Liver (tissue), 9 donors: ENCODE data around the gene FNDC10. TPM values are rescaled to one million over a fixed set of nuclear protein-coding genes. Genes with fewer than 3 reads are reported as not detected.

Experiments
- DNase-seq: peaks from one replicate; pipeline ENCODE4 v3.0.0-alpha.2; 2017; ENCODE audit warnings: low spot score
- H3K27ac ChIP-seq, 2 donors: one replicate each; pipeline ENCODE4 v1.7.0; 2013; ENCODE audit warnings: inconsistent platforms in 2 of 2, low read length in 2 of 2, control low read depth in 1 of 2, low read depth in 1 of 2, mild to moderate bottlenecking in 1 of 2
- H3K27me3 ChIP-seq, 4 donors: one replicate each; pipeline versions ENCODE4 v1.6.1 to v1.7.0; 2013; ENCODE audit warnings: low read length in 3 of 4, inconsistent platforms in 1 of 4, mild to moderate bottlenecking in 1 of 4, moderate library complexity in 1 of 4; ENCODE audit not compliant: control insufficient read depth in 4 of 4, insufficient read depth in 4 of 4
- H3K36me3 ChIP-seq, 4 donors: one replicate each; pipeline versions ENCODE4 v1.6.1 to v1.7.0; 2013; ENCODE audit warnings: low read length in 3 of 4, mild to moderate bottlenecking in 3 of 4, low read depth in 1 of 4, moderate library complexity in 1 of 4; ENCODE audit not compliant: control insufficient read depth in 4 of 4, insufficient read depth in 3 of 4
- H3K4me1 ChIP-seq, 4 donors: one replicate each; pipeline versions ENCODE4 v1.6.1 to v1.7.0; 2013; ENCODE audit warnings: low read length in 3 of 4, mild to moderate bottlenecking in 3 of 4, moderate library complexity in 1 of 4; ENCODE audit not compliant: control insufficient read depth in 4 of 4, insufficient read depth in 4 of 4
- H3K4me3 ChIP-seq, 3 donors: one replicate each; pipeline versions ENCODE4 v1.6.1 to v1.7.0; 2013; ENCODE audit warnings: low read length in 3 of 3, control low read depth in 1 of 3, low read depth in 1 of 3, mild to moderate bottlenecking in 1 of 3
- H3K9ac ChIP-seq, 2 donors: one replicate each; pipeline ENCODE4 v1.7.0; 2013; ENCODE audit warnings: low read length in 2 of 2, mild to moderate bottlenecking in 2 of 2, moderate library complexity in 2 of 2, control low read depth in 1 of 2, low read depth in 1 of 2
- H3K9me3 ChIP-seq, 4 donors: one replicate each; pipeline versions ENCODE4 v1.6.1 to v1.7.0; 2013; ENCODE audit warnings: low read length in 3 of 4; ENCODE audit not compliant: control insufficient read depth in 4 of 4
- EGR1 ChIP-seq, 2 donors: IDR thresholded peaks; 2 replicates each; pipeline ENCODE4 v1.6.1; 2016 to 2018; ENCODE audit warnings: antibody characterized with exemption in 2 of 2, low read depth in 2 of 2
- FOXA1 ChIP-seq: IDR thresholded peaks from 2 replicates; pipeline ENCODE4 v1.6.1; 2016; ENCODE audit warnings: antibody characterized with exemption
- GABPA ChIP-seq, 2 donors: IDR thresholded peaks in 1 of 2; conservative IDR thresholded peaks in 1 of 2; 2 replicates each; pipeline ENCODE4 v1.6.1; 2016; ENCODE audit warnings: antibody characterized with exemption in 2 of 2, mild to moderate bottlenecking in 1 of 2, moderate library complexity in 1 of 2
- HNF4A ChIP-seq, 2 donors: conservative IDR thresholded peaks; 2 replicates each; pipeline ENCODE4 v1.6.1; 2016; ENCODE audit warnings: antibody characterized with exemption in 2 of 2, mild to moderate bottlenecking in 2 of 2
- HNF4G ChIP-seq: IDR thresholded peaks from 2 replicates; pipeline ENCODE4 v1.6.1; 2016; ENCODE audit warnings: antibody characterized with exemption
- RAD21 ChIP-seq, 2 donors: IDR thresholded peaks; 2 replicates each; pipeline ENCODE4 v1.6.1; 2016; ENCODE audit warnings: antibody characterized with exemption in 2 of 2, mild to moderate bottlenecking in 2 of 2
- RXRA ChIP-seq, 2 donors: IDR thresholded peaks; 2 replicates each; pipeline ENCODE4 v1.6.1; 2017 to 2018; ENCODE audit warnings: antibody characterized with exemption in 2 of 2, mild to moderate bottlenecking in 1 of 2
- SP1 ChIP-seq: IDR thresholded peaks from 2 replicates; pipeline ENCODE4 v1.6.1; 2018; ENCODE audit warnings: antibody characterized with exemption, mild to moderate bottlenecking
- TAF1 ChIP-seq: conservative IDR thresholded peaks from 2 replicates; pipeline ENCODE4 v1.6.1; 2016; ENCODE audit warnings: antibody characterized with exemption, mild to moderate bottlenecking
- YY1 ChIP-seq: IDR thresholded peaks from 2 replicates; pipeline ENCODE4 v1.6.1; 2016; ENCODE audit warnings: antibody characterized with exemption, mild to moderate bottlenecking
- WGBS: extraction: QIAGEN DNeasy Blood & Tissue Kit; methylation state at CpG from one replicate; pipeline ENCODE4 v1.1.7; 2013; 5-methylcytosine and 5-hydroxymethylcytosine counted together
- polyA plus RNA-seq, 2 donors: library from polyadenylated mRNA; stranded (reverse) in 1 of 2; unstranded in 1 of 2; fragments of 200-250 nt in 1 of 2; fragments of >200 nt in 1 of 2; fragmentation: Nextera tagmentation in 1 of 2; extraction: Ambion mirVana in 1 of 2; gene quantifications; one replicate each; pipeline versions ENCODE4 v1.2.1 to v1.2.3, GENCODE V29; 2013 to 2015
- total RNA-seq, 2 donors: library from RNA; depleted of rRNA; stranded (reverse); fragments of >200 nt; gene quantifications; one replicate each; pipeline ENCODE4 v1.2.3, GENCODE V29; 2014
- TF ChIP-seq, protein P1 (sequence below): IDR thresholded peaks from 2 replicates; pipeline ENCODE4 v1.6.1; 2016; ENCODE audit warnings: antibody characterized with exemption
- TF ChIP-seq, protein P2 (sequence below): IDR thresholded peaks from 2 replicates; pipeline ENCODE4 v1.6.1; 2016; ENCODE audit warnings: antibody characterized with exemption, mild to moderate bottlenecking
- TF ChIP-seq, protein P3 (sequence below): IDR thresholded peaks from 2 replicates; pipeline ENCODE4 v1.6.1; 2016; ENCODE audit warnings: antibody characterized with exemption
- donor health status: healthy.
- donor health status: healthy.
- donor health status: healthy.
- donor health status: healthy.
- donor health status: healthy.

The FNDC10 gene
- total and polyA plus RNA-seq, 4 donors = 0.08 to 0.58 (median 0.25) TPM

DNA sequence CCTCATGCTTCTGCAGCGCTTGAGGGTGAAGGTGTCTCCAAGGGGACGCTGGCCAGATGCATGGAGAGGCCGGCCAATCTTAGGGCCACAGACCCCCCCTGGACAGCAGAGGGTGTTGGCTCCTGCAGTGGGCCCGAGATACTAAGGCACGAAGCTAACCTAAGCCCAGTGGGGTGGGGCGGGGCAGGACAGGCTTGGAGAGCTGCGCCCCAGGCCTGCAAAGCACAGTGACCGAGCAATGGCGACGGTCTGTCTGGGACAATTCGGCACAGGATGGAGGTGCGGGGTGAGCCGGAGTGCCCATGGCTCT lies 1.3 kb downstream of the FNDC10 start:
- DNase-seq = no peak
- H3K27me3 ChIP-seq = peaks cover 0 to 11% (median 2%) of the 10 kb centered on the region in 4 donors
- H3K36me3 ChIP-seq = no peaks in the 10 kb centered on the region
- TF ChIP-seq YY1 = no peak
- no peak for TF ChIP-seq RAD21 (IDR thresholded peaks at IDR 0.05)
- TF ChIP-seq SP1 = no peak
- no peak for TF ChIP-seq FOXA1
- TF ChIP-seq EGR1 (IDR thresholded peaks at IDR 0.05; ENCODE audit: low read depth in 2 of 2) = no peak
- TF ChIP-seq RXRA (IDR thresholded peaks at IDR 0.05) = no peak
- TF ChIP-seq HNF4A (conservative IDR thresholded peaks at IDR 0.05) = no peak
- TF ChIP-seq, protein P1, sequence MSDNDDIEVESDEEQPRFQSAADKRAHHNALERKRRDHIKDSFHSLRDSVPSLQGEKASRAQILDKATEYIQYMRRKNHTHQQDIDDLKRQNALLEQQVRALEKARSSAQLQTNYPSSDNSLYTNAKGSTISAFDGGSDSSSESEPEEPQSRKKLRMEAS = no peak
- TF ChIP-seq, protein P2, sequence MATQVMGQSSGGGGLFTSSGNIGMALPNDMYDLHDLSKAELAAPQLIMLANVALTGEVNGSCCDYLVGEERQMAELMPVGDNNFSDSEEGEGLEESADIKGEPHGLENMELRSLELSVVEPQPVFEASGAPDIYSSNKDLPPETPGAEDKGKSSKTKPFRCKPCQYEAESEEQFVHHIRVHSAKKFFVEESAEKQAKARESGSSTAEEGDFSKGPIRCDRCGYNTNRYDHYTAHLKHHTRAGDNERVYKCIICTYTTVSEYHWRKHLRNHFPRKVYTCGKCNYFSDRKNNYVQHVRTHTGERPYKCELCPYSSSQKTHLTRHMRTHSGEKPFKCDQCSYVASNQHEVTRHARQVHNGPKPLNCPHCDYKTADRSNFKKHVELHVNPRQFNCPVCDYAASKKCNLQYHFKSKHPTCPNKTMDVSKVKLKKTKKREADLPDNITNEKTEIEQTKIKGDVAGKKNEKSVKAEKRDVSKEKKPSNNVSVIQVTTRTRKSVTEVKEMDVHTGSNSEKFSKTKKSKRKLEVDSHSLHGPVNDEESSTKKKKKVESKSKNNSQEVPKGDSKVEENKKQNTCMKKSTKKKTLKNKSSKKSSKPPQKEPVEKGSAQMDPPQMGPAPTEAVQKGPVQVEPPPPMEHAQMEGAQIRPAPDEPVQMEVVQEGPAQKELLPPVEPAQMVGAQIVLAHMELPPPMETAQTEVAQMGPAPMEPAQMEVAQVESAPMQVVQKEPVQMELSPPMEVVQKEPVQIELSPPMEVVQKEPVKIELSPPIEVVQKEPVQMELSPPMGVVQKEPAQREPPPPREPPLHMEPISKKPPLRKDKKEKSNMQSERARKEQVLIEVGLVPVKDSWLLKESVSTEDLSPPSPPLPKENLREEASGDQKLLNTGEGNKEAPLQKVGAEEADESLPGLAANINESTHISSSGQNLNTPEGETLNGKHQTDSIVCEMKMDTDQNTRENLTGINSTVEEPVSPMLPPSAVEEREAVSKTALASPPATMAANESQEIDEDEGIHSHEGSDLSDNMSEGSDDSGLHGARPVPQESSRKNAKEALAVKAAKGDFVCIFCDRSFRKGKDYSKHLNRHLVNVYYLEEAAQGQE = no peak
- no peak for TF ChIP-seq GABPA (IDR thresholded peaks at IDR 0.05 in 1 of 2, conservative IDR thresholded peaks at IDR 0.05 in 1 of 2)
- TF ChIP-seq, protein P3, sequence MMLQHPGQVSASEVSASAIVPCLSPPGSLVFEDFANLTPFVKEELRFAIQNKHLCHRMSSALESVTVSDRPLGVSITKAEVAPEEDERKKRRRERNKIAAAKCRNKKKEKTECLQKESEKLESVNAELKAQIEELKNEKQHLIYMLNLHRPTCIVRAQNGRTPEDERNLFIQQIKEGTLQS = no peak
- no peak for TF ChIP-seq TAF1
- WGBS = 79% methylated on average over 13 of the region's 13 CpGs
- H3K9ac ChIP-seq = no peak overlapping the region
- no peak overlapping the region for H3K27ac ChIP-seq
- no peak overlapping the region for H3K4me3 ChIP-seq
- H3K4me1 ChIP-seq = peaks cover 2 to 22% (median 13%) of the 10 kb centered on the region in 4 donors
- H3K9me3 ChIP-seq = no peaks in the 10 kb centered on the region

DNA sequence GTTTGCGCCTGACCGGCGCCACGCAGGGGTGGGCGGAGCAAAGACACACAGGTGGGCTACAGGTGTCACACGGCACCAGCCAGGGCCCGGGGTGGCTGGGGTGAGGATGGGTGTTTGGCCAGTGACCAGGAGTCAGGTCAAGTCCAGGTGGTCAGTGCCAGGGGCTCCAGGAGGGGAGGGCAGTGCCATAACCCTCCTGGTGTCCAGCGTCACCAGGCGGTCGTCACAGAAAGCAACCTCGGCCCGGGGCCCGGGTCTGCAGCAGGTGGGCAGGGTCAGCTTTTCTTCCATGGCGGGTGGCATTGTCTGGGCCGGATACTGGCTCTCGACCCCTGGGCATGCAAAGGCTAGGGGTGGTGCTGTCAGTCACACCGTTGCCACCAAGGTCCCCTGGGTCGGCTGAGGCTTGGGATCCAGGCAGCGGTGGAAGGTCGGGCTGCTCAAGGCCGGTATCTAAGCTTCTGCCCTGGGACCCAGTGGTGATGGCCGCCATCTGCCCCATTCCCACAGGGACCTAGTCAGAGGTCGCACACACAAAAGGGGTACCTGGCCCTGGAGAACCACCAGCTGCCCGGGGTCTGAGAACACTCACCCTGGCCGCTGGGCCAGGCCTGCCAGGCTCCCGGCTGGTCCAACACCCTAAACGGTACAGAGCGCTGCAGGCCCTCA lies 1.8 kb downstream of the FNDC10 start:
- TF ChIP-seq, protein P1 = no peak
- TF ChIP-seq HNF4G (no peak), TAF1 (no peak)
- TF ChIP-seq, protein P2 = no peak
- Histone ChIP-seq H3K4me3 (no peak overlapping the region), H3K4me1 (peaks cover 2 to 22% (median 13%) of the 10 kb centered on the region in 4 donors), H3K36me3 (no peaks in the 10 kb centered on the region), H3K9me3 (no peaks in the 10 kb centered on the region), H3K27ac (no peak overlapping the region), H3K9ac (no peak overlapping the region), H3K27me3 (peaks cover 0 to 11% (median 2%) of the 10 kb centered on the region in 4 donors)
- 84% methylated on average over 28 of the region's 28 CpGs for WGBS
- DNase-seq = no peak
